K562 (cell line): ENCODE measurements around the gene SNX1. TPM values are rescaled to one million over a fixed set of nuclear protein-coding genes. Genes with fewer than 3 reads are reported as not detected.

ENCODE experiments used
- HCFC1 ChIP-seq: IDR thresholded peaks from 2 replicates; pipeline ENCODE4 v1.6.1; 2012; ENCODE audit warnings: low read depth, low read length, improper control_type of control experiment
- NFATC3 ChIP-seq: fragments of 450-650 bp; IDR thresholded peaks from 2 replicates; pipeline ENCODE4 v1.6.1; 2017; ENCODE audit warnings: mild to moderate bottlenecking
- SIN3B ChIP-seq: fragments of 450-650 bp; IDR thresholded peaks from 2 replicates; pipeline ENCODE4 v1.6.1; 2017; ENCODE audit warnings: low read depth, mild to moderate bottlenecking, moderate library complexity
- ZNF766 ChIP-seq: fragments of 200-800 bp; sonication (Bioruptor generic); conservative IDR thresholded peaks from 2 replicates; pipeline ENCODE4 v1.6.1; 2016; ENCODE audit warnings: missing genetic modification characterization, missing compliant biosample characterization
- polyA plus RNA-seq, 8 experiments: library from polyadenylated mRNA; depleted of rRNA in 4 of 8; stranded (reverse) in 5 of 8; unstranded in 3 of 8; fragments of >200 nt; fragmentation: Nextera tagmentation in 2 of 8; fragmentation: Illumina TruSeq in 1 of 8; extraction: Ambion mirVana in 2 of 8; extraction: Trizol in 1 of 8; gene quantifications; 2 replicates each; pipeline versions ENCODE4 v1.2.1 to v1.2.3, GENCODE V29; 2011 to 2014; ENCODE audit warnings: inconsistent platforms in 1 of 8, missing spikeins in 1 of 8
- total RNA-seq, 7 experiments: library from RNA; depleted of rRNA in 6 of 7; stranded (reverse); fragments of >200 nt in 6 of 7; fragmentation: Illumina TruSeq in 2 of 7; extraction: Trizol in 2 of 7; gene quantifications; 2 replicates each; pipeline versions ENCODE4 v1.2.1 to v1.2.3, GENCODE V29; 2011 to 2021; ENCODE audit warnings: low replicate concordance in 1 of 7
- TF ChIP-seq, protein P1 (sequence below): IDR thresholded peaks from 2 replicates; pipeline ENCODE4 v1.6.1; 2016; ENCODE audit warnings: missing genetic modification characterization, missing compliant biosample characterization
- TF ChIP-seq, protein P2 (sequence below): fragments of 250-450 bp; sonication (Bioruptor Pico); IDR thresholded peaks from 2 replicates; pipeline ENCODE4 v1.9.0; 2021; ENCODE audit warnings: mild to moderate bottlenecking, inconsistent platforms
- TF ChIP-seq, protein P3 (sequence below), 2 experiments: IDR thresholded peaks in 1 of 2; conservative IDR thresholded peaks in 1 of 2; 2 replicates each; pipeline ENCODE4 v1.6.1; 2016; ENCODE audit warnings: low read depth in 2 of 2, mild to moderate bottlenecking in 1 of 2, missing compliant biosample characterization in 1 of 2, missing genetic modification characterization in 1 of 2, moderate library complexity in 1 of 2
- TF ChIP-seq, protein P4 (sequence below): fragments of 250-450 bp; sonication (Bioruptor Pico); IDR thresholded peaks from 2 replicates; pipeline ENCODE4 v1.4.0; 2020
- TF ChIP-seq, protein P5 (sequence below): fragments of 250-450 bp; sonication (Bioruptor Pico); IDR thresholded peaks from 2 replicates; pipeline ENCODE4 v1.9.0; 2021; ENCODE audit warnings: mild to moderate bottlenecking
- TF ChIP-seq, protein P6 (sequence below): fragments of 450-650 bp; IDR thresholded peaks from 2 replicates; pipeline ENCODE4 v1.6.1; 2018; ENCODE audit not compliant: partially characterized antibody

Gene SNX1
- total and polyA plus RNA-seq, 9 of the 15 experiments (the other 6 are each of a cell fraction or from before 2014, with no cell fraction given) = 11.0 to 105 (median 59.9) TPM

DNA sequence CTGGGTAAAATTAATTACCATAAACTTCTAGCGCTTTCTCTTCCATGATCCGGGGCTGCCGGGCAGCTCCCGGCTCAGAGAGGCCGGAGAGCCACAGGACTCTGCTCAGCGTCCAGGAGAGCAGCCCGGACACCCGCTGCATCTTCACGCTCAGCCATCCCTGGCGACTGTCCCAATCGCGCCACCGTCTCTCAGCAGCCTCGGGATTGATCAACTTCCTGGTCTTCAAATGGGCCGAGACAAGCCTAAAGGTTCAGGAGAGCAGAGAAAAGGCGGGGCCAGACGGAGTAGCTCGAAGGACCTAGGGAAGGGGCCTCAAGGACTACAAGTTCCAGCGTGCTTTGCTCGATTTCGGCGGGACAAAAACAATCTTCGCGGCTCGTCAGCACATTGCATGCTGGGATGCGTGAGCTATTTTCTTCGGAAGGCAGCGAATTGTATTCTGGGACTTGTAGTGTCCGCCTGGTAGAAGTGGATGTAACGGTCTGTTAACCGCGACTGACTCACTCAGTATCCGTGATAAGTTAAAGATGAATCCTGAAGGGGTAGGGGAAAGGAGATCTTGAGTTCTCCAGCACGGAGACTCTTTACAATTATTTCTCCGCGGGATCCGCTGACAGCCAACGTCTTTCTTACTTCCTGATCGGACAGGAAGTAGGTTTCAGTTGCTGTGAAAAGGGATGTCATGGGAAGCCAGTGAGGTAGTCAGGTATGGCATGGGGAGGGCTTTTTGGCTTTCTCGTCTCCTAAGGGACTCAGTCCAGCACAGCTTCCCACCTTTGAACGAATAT, 2.0 kb upstream of the SNX1 start, which contains the start of gene CIAO2A (continued):
- TF ChIP-seq, protein P1, sequence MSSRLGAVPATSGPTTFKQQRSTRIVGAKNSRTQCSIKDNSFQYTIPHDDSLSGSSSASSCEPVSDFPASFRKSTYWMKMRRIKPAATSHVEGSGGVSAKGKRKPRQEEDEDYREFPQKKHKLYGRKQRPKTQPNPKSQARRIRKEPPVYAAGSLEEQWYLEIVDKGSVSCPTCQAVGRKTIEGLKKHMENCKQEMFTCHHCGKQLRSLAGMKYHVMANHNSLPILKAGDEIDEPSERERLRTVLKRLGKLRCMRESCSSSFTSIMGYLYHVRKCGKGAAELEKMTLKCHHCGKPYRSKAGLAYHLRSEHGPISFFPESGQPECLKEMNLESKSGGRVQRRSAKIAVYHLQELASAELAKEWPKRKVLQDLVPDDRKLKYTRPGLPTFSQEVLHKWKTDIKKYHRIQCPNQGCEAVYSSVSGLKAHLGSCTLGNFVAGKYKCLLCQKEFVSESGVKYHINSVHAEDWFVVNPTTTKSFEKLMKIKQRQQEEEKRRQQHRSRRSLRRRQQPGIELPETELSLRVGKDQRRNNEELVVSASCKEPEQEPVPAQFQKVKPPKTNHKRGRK (tag) = no peak
- TF ChIP-seq, protein P2, sequence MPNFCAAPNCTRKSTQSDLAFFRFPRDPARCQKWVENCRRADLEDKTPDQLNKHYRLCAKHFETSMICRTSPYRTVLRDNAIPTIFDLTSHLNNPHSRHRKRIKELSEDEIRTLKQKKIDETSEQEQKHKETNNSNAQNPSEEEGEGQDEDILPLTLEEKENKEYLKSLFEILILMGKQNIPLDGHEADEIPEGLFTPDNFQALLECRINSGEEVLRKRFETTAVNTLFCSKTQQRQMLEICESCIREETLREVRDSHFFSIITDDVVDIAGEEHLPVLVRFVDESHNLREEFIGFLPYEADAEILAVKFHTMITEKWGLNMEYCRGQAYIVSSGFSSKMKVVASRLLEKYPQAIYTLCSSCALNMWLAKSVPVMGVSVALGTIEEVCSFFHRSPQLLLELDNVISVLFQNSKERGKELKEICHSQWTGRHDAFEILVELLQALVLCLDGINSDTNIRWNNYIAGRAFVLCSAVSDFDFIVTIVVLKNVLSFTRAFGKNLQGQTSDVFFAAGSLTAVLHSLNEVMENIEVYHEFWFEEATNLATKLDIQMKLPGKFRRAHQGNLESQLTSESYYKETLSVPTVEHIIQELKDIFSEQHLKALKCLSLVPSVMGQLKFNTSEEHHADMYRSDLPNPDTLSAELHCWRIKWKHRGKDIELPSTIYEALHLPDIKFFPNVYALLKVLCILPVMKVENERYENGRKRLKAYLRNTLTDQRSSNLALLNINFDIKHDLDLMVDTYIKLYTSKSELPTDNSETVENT (CRISPR knock-in tag) = no peak
- TF ChIP-seq HCFC1 (peak; percentile 98), SIN3B (no peak), ZNF766 (CRISPR knock-in tag) (peak; percentile 91), NFATC3 (no peak)
- TF ChIP-seq, protein P3, sequence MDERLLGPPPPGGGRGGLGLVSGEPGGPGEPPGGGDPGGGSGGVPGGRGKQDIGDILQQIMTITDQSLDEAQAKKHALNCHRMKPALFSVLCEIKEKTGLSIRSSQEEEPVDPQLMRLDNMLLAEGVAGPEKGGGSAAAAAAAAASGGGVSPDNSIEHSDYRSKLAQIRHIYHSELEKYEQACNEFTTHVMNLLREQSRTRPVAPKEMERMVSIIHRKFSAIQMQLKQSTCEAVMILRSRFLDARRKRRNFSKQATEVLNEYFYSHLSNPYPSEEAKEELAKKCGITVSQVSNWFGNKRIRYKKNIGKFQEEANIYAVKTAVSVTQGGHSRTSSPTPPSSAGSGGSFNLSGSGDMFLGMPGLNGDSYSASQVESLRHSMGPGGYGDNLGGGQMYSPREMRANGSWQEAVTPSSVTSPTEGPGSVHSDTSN (CRISPR knock-in tag; IDR thresholded peaks at IDR 0.05; ENCODE audit: low read depth) = no peak
- TF ChIP-seq, protein P3 (tag; conservative IDR thresholded peaks at IDR 0.05; ENCODE audit: low read depth) = 0 out of 2 replicates have a peak, but pooled peaks have one; percentile 40
- TF ChIP-seq, protein P4, sequence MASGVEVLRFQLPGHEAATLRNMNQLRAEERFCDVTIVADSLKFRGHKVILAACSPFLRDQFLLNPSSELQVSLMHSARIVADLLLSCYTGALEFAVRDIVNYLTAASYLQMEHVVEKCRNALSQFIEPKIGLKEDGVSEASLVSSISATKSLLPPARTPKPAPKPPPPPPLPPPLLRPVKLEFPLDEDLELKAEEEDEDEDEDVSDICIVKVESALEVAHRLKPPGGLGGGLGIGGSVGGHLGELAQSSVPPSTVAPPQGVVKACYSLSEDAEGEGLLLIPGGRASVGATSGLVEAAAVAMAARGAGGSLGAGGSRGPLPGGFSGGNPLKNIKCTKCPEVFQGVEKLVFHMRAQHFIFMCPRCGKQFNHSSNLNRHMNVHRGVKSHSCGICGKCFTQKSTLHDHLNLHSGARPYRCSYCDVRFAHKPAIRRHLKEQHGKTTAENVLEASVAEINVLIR (CRISPR knock-in tag) = no peak; the same call in 1 of the 2 replicates
- TF ChIP-seq, protein P5, sequence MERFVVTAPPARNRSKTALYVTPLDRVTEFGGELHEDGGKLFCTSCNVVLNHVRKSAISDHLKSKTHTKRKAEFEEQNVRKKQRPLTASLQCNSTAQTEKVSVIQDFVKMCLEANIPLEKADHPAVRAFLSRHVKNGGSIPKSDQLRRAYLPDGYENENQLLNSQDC (CRISPR knock-in tag) = no peak
- TF ChIP-seq, protein P6, sequence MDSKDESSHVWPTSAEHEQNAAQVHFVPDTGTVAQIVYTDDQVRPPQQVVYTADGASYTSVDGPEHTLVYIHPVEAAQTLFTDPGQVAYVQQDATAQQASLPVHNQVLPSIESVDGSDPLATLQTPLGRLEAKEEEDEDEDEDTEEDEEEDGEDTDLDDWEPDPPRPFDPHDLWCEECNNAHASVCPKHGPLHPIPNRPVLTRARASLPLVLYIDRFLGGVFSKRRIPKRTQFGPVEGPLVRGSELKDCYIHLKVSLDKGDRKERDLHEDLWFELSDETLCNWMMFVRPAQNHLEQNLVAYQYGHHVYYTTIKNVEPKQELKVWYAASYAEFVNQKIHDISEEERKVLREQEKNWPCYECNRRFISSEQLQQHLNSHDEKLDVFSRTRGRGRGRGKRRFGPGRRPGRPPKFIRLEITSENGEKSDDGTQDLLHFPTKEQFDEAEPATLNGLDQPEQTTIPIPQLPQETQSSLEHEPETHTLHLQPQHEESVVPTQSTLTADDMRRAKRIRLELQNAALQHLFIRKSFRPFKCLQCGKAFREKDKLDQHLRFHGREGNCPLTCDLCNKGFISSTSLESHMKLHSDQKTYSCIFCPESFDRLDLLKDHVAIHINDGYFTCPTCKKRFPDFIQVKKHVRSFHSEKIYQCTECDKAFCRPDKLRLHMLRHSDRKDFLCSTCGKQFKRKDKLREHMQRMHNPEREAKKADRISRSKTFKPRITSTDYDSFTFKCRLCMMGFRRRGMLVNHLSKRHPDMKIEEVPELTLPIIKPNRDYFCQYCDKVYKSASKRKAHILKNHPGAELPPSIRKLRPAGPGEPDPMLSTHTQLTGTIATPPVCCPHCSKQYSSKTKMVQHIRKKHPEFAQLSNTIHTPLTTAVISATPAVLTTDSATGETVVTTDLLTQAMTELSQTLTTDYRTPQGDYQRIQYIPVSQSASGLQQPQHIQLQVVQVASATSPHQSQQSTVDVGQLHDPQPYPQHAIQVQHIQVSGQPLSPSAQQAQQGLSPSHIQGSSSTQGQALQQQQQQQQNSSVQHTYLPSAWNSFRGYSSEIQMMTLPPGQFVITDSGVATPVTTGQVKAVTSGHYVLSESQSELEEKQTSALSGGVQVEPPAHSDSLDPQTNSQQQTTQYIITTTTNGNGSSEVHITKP = no peak
